H1 (cell line): ENCODE measurements around the gene GDF15. TPM values are rescaled to one million over a fixed set of nuclear protein-coding genes. Genes with fewer than 3 reads are reported as not detected.

Experiments used
- CBX8 ChIP-seq: fragments of 300-800, 300-1000 bp; sonication (generic); IDR thresholded peaks from 2 replicates; pipeline ENCODE4 v1.7.1; 2016; ENCODE audit warnings: low read depth, low read length, borderline replicate concordance
- NRF1 ChIP-seq: IDR thresholded peaks from 2 replicates; pipeline ENCODE4 v1.6.1; 2011; ENCODE audit warnings: mild to moderate bottlenecking, low read depth, low read length, improper control_type of control experiment
- TBP ChIP-seq: IDR thresholded peaks from 2 replicates; pipeline ENCODE4 v1.6.1; 2011; ENCODE audit warnings: low read depth, low read length, improper control_type of control experiment
- polyA plus RNA-seq, 7 experiments: library from polyadenylated mRNA; depleted of rRNA in 3 of 7; stranded (reverse) in 5 of 7; unstranded in 2 of 7; fragments of >200 nt in 5 of 7; fragments of 200-250 nt in 2 of 7; gene quantifications; 1 replicate in 5 of 7; 2 replicates in 1 of 7; 4 replicates in 1 of 7; pipeline versions ENCODE4 v1.2.1 to v1.2.3, GENCODE V29; 2011 to 2013; ENCODE audit warnings: missing spikeins in 2 of 7, mixed read lengths in 2 of 7
- total RNA-seq: library from RNA; stranded (reverse); fragmentation: NEBNext Ultra II Directional; extraction: Animal tissue kit (Norgen Biotek cat#: 25700); gene quantifications from 2 replicates; pipeline ENCODE4 v1.2.1, GENCODE V29; 2021
- TF ChIP-seq, protein P1 (sequence below): IDR thresholded peaks from 2 replicates; pipeline ENCODE4 v1.6.1; 2011; ENCODE audit warnings: low read depth, mild to moderate bottlenecking, low read length; ENCODE audit not compliant: insufficient read depth

Gene GDF15
- total and polyA plus RNA-seq, 2 of the 8 experiments (the other 6 are each of a cell fraction or from before 2014, with no cell fraction given), result 4.1 to 8.5 TPM

DNA sequence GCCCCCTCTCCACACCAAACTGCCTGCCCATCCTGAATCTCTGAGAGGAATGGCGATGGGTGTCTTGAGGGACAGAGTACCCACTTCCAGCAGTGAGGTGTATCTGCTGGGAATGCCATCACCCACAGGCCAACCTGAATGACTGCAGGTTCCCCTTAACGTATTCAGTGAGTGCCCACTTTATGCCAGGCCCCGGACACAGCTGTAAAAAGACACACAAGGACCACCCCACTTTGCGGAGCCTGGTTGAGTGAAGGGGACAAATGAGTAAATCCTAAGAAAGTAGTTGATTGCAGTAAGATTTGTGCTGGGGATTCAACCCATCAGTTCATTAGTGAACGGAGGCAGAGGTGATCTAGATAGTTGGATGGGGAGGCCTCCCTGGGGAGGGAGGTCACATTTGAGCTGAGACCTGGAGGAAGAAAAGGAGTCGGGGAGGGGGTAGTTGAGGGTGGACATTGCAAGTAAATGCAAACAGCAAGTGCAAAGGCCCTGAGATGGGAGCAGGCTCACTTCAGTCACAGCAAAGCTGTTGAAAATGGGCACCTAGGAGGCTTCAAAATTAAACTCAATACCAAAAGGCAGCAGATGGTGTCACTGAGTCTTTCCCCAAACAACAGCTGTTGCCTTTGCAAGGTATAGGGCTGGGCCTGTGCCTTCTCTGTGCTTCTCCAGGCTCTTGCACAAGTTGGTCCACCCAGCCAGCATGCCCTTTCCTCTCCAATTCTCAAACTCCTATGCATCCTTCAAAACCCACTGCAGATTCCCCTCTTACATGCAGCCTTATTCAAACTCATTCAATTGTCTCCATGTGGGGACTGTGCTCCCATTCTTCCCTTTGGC, 4.3 kb downstream of the GDF15 start (continued):
- TF ChIP-seq NRF1 (no peak), TBP (no peak), CBX8 (no peak)
- TF ChIP-seq, protein P1, sequence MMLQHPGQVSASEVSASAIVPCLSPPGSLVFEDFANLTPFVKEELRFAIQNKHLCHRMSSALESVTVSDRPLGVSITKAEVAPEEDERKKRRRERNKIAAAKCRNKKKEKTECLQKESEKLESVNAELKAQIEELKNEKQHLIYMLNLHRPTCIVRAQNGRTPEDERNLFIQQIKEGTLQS, result no peak
- TF ChIP-seq, all 59 proteins: peak for 0
